Stimulated activated CD8-positive, alpha-beta memory T cell treated with anti-CD3 and anti-CD28 coated beads, Interleukin-12 subunit alpha, Interleukin-12 subunit beta, amount 100 ng/mL, for 4 hours (primary cell): ENCODE results near the gene CDH10.

Source experiments
- DNase-seq: peaks from one replicate; pipeline ENCODE4 v3.0.0-alpha.2; 2020; ENCODE audit warnings: low read depth

The CDH10 gene

DNA sequence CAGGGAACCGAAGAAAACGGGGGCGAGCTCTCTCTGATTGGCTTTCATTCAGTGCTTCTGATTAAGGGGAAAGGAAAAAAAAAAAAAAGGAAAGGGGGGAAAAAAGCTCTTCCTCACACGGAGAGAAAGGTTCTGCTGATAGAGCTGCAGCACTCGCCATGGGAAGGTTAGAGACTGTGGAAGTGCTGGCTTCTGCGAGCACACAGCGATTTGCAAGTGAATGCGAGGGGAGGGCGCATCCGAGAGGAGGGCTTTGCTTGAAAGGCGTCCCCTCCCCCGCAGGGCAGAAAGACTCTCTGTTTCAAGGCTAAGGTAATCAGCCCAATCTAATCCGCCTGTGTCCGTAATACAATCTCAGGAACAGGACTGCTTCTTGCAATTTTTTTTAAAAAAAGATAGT, at the start of gene CDH10:
TSS of gene CDH10 (minus strand) at position 218 of the 400 bp plus-strand sequence. CDS start 51,488 bp downstream, outside the sequence.
- DNase-seq = no peak

DNA sequence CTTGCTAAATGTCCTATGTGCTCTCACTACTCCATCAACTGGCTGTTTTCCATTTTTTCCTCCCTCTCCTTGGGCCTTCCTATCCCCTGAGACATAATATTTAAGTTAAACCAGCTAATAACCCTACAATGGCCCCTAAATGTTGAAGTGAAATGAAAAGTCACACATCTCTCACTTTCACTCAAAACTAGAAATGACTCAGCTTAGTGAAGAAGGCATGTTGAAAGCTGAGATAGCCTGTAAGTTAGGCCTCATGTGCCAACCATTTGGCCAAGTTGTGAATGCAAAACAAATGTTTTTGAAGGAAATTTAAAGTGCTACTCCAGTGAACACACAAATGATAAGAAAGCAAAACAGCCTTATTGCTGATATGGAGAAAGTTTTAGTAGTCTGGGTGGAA, 48.8 kb upstream of the CDH10 start:
- DNase-seq = no peak

DNA sequence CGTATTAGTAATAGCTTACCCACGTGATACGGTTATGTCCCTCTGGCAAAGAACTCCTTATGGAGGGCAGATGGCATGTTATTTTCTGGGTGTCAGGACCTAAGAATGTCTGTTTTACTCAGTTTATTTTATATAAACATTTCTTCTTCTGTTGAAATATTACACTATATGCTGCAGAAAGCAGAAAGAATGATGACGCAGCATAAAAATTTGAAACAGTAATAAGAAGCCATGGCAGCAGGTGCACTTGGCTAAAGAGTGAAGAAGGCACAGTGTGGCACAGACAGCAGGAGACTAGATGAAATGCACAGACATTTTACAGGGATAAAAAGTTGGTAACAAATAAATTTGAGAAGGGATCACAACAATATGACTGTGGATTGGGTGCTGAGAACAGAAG, 46.3 kb upstream of the CDH10 start:
- DNase-seq = no peak

DNA sequence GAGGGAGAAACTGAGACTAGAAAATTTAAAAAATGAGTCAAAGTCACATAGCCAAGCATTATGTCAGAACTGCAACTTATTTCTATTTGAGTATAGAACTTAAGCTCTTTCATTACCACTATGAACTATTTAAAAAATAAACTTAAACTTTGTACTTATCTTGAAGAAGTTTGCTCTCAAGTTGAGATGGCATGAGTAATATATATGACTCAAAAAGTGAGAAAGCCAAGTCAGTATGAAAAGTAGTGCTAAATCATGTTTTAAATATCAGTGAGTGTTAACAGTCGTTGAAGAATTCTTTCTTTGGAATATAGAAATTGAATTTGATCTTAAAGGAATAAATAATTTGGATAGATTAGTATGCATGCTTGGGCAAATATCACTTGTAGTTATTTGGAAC, 36.3 kb upstream of the CDH10 start:
- no peak for DNase-seq

DNA sequence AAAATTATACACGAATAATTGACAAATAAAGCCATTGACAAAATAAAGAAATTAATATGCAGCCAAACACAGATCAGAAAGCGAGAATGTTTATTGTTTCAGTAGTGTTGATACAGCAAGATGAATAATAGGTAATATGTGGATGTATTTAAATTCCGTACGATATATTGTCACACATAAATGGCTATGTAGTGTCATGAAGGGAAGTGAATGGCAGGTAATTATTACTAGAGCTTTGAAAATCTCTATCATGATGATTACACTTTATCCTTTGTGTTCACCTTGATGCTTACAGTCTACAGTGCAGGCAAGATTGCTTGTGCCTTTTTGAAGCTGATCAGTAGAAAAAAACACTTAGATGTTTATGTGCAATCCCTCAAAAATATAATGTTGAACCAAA, 23.3 kb upstream of the CDH10 start:
- no peak for DNase-seq

DNA sequence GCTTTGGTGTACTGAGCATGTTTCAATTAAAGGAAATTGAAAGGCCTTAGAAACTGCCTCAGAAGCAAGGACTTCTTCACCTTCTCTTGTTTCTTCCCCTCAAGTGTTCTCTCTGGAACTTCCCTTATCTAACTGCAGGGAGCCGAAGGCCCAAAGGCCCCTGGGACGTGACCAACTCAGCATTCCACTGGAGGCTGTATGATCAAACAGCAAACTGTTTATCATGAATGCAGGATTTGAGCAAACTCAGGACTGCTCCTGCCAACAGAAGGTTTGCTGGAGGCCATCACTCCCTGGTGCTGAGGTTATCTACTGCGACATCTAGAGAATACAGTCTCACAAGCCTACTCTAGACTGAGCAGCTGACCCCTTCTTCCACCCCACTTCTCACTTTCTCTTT, 4.8 kb upstream of the CDH10 start:
- no peak for DNase-seq

DNA sequence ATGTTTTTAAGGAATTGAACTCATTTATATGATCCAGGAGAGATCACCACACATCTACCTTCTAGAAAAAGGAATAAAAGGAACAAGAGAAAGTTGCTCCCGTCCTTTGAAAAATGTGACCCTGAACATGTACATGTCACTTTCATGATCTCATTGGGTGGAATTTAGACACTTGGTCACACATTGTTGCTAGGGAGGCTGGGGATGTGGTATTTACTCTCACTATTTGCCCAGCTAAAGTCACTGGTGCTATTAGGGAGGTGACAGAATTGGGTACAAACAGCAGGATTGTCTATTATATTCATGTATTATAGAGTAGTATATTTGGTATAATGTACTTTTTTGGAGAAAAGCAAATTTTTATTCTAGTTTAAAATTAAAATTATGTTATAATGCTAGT, 2.1 kb upstream of the CDH10 start:
- DNase-seq = no peak

DNA sequence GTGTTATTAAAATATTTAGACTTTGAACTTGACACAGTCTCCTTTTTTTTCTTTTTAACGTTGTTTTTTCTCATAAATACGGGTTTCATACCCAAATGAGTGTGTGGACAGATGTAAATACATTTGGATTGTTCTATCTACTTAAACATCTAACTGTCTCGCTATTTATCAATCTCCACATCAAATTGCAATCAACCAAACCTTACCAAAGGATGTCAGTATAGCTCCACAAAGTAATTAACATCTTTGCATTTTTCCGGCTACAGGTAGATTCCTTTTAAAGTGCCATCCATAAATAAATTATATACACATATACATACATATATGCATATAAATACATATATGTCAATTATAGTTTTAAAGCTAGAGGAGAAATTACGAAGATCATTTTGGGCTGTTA, 705 bp upstream of the CDH10 start:
- DNase-seq = no peak

DNA sequence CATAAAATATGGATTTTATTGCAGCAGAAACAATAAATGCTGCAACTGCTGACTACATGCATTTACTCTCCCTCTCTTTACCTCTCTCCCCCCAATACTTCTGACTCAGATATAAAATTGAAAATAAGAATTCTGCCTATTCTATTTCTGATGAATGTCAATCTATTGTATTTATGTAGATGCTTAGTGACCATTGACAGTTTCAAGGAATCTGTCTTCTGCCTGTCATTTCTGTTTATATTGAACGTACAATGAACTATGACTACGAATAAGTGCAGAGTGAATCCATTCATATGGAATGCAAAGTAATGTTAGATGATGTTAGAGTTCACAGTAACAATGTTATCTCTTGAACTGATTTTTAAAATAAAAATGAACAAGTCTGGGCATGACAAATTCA, 898 bp downstream of the CDH10 start:
- no peak for DNase-seq

DNA sequence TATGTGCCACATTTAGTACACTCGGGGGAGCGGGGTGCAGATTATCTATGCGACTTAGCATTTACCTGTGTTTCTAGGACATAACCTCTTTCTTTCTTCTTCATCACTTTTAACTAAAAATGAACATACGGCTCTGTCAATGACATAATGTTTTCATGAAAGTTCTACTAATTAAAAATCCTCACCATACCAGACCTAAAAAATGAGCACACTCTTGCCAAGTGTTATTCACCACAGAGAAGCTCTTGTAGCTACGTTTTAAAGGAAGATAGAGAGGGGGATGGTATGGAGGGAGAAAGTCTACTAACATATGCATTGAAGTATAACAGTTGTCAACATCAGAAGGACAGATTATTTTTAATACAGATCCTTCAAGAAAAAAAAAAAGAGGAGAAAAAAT, 1.6 kb downstream of the CDH10 start:
- DNase-seq = no peak

DNA sequence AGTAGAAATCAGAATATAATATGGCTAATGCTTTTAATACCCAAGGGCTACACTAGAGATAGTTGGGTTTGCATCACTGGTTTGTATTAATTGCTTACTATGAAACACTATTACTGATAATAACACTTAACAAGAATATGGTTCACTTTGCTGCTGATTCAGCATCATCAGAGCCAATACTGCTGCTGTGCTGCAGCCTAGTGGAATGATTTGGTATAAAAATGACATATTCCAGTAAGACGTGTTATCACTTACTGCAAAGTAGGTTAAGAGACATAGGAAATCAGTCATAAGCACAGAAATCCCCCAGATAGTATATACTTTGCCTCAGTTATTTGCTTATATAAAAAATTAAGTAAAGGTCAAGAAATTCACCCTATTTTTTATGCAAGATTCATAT, 2.8 kb downstream of the CDH10 start:
- DNase-seq = no peak

DNA sequence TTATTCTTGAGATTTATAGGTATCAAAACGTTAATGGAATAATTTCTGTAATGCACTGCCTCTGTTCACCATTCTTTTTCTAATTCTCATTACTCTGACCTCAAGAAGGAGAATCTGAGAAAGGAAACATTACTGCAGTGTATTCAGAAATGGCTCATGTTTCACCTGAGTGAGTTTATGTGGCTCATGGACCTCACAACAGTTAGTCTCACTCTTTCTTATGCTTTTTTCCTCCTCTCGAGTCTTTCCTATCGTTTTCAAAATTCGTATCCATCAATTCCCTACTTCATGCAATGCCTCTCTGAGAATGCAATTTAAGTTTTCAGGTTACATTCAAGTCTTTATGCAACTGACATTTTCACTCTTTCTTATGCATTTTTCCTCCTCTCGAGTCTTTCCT, 9.6 kb downstream of the CDH10 start:
- no peak for DNase-seq

DNA sequence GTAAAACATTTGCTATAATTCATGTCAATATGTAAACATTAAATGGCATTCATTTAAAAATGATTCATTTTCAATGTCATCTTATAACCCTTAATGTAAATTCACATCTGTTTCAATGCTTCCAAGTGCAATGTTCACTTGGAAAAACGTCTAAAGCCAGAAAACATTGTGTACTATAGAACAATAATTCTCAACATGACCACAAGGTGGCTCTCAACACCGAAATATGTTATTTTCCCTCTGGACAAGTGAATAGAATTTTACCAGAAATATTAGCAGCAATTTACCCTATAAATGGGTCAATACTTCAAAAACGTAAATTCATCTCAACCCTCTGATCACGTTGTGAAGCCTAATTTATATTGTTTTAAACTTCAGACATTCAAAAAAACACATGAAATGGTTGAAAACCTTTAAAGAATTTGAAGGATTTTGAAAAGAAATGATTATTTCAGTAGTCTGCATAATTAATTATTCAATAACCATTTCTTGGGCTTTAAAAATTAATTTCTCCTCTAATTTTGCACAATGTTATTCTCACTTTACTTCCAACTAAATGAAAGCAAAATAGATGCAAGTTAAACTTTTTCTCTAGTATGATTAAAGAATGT, 11.0 kb downstream of the CDH10 start:
- no peak for DNase-seq

DNA sequence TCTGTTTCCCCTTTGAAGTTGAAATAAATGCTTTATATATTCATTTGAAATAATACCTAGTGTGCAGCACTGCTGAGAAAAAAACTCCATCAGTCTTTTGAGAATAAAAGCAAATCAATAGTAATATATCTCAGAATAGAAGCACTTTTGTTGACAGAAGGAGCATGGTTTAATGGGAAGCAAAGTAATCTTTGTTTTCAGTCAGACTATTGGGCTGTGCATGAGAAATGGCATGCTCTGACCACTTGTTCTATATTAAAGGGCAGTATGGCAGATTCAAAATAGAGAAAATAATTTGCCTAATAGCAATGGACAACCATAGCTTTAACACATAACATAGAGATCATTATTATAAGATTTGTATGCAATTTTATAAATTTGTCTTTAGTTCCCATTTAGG, 12.4 kb downstream of the CDH10 start:
- DNase-seq = no peak

DNA sequence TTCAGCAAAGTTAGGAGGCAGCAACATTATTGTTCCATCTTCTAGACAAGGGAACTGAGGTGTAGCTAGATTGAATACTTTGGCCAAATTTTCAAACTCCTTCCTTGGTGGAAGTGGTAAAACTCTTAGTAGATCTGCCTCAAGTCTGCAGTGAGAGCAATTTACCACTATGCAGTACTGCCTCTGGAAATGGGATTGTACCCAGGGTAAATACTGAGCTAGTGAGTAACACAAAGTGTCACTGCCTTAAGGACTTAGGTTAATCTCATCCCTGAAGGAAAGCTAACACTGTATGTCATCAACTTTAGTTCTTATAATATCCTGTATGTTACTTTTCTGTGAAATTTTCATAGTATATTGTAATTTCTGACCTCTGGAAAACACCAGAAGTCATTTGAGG, 13.9 kb downstream of the CDH10 start:
- no peak for DNase-seq

DNA sequence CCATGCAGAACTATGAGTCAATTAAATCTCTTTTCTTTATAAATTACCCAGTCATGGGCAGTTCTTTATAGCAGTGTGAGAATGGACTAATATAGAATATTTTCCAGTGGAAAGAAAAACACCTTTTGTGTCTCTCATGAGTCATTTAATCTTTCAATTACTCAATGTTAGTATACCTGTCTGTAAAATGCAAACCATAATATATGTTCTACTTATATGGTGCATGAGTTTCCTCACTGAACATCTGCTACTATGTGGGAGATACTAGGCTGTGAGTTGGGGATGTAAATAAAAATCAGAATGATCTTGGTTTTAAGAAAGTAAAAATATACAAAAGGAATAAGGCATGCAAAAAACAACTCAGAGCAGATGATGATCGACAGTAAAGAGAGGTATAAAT, 15.0 kb downstream of the CDH10 start:
- no peak for DNase-seq

DNA sequence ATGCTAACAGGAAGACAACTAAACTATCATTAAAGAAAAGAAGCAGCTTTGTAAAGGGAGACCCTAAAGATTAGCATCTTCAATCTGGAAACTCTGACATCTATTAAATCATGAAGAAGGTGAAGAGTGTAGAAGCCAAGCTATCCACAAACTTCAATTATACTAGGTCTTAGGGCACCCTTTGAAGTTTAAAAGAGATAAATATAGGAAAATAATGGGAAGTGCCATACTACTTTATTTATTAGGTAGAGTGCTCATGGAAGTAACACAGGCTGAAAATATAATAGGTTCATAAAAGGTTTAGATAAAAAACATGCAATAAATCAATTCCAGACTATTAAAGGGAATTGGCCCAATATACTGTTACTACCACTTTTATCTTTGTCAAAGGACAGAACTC, 19.9 kb downstream of the CDH10 start:
- DNase-seq = no peak

DNA sequence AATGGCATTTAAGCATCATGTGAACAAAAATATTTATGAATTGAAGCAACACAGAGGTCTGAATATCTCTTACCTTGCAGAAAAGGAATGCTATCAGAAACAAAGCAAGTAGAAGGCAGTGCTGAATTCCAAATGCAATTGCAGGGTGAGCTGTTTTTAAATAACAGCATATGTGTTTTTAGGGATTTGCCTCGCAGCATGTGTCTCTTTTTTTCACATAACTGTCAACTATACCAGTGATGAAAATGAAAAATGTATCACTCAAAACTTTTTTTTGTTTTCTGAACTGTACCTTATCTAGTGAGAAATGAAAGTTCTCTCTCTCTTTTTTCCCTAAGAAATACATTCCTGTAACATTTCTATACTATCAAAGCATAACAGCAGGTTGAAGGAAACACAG, 21.2 kb downstream of the CDH10 start:
- DNase-seq = no peak

DNA sequence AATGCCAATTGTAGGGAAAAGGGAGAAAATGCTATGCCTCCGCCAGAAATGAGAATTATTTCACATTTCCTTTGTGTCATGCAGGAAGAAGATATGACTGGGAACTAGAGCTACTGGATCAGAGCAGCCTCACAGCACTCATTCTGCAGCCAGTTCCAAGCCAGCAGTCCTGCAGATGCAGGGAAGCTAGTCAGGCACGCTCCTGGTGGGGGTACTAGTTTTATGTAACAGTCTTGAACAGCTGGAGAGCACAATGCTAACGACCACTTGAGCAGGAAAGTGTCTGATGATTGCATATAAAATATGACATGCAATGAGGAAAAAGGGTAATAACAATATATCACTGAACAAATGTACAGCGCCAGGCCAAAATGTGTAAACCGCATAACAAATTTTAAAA, 21.7 kb downstream of the CDH10 start:
- no peak for DNase-seq

DNA sequence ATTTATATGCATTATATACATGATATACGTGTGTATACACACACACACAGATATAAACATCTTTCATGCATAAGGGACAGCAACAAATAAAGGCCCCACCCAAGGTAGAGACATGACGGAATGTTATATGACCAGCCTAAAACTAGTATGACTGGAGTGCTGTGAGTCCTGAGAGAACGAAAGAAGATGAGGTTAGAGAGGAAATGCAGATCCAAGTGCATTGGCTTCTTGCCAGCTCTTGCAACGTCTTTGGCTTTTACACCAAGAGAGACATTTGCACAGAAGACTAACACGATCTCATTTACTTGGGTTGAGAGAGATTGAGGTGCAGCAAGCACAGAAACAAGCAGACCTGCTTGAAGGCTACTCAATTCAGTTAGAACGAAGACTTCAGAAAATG, 23.0 kb downstream of the CDH10 start:
- no peak for DNase-seq

DNA sequence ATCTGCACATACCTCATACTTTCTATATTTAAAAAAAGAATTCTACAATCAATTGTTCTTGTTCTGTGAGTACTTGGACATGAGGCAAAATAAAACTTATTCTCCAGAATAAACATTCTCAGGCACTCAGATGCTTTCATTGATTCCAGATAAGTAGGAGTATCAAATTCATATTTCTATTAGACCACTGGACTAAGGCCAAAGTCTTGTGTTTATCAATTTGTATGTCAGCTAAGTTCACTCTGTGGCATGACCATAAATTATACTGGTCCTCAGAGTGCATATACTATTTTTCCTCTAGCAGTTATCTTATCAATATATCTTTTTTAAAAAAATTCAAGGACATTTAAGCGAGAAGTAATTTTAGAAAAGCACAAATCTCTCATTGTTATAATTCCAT, 28.2 kb downstream of the CDH10 start:
- no peak for DNase-seq

DNA sequence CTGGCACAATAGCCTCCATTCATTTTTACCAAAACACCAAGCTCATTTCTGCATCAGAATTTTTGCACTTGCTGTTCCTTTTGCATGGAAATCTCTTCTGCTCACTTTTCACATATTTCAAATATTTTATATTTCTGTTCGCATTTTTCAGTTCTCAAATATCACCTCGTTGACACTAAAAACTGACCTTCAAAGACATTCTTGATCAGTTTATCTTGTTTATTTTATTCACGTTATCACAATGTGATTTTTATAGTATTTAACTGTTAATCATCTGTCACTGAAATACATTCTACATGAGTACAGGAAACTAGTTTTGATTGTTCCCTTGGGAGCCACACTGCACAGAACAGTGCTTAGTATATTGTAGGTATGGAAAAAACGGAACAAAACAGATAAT, 29.6 kb downstream of the CDH10 start:
- DNase-seq = no peak

DNA sequence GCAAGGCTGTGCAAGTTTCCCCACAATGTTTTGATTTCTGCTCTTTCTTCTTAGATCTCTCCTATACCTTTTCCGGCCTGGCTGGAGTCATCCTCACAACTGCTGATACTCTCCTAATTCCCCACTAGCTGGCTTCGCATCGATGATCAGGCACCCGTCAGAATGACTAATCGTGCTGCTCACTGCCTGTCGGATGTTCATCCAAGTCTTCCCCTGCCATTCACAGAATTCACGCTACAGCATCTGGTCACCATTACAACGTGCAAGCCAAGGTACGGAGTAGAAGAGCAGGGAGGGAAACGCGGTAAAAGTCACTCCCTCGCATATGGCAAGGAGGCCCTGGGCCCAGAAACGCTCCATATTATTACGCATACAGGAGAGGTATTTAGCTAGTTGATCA, 35.1 kb downstream of the CDH10 start:
- DNase-seq = no peak

DNA sequence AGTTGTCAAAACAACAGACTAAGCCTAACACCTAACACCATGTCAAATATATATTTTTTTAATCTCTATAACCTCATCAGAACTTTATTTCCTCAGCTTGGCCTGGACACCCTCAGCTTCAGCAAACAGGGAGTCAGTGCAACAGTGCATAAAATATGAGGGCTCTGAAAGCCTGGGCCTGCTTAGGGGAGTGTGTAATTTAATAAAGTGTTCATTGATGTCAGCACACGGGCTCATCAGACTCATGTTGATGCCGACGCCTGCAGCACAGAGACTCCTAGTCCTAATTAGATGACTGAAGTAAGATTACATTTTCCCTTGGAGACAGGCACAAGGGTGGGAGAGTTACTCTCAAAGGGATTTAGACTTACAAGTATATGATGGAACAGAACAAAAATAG, 37.8 kb downstream of the CDH10 start:
- DNase-seq = no peak

DNA sequence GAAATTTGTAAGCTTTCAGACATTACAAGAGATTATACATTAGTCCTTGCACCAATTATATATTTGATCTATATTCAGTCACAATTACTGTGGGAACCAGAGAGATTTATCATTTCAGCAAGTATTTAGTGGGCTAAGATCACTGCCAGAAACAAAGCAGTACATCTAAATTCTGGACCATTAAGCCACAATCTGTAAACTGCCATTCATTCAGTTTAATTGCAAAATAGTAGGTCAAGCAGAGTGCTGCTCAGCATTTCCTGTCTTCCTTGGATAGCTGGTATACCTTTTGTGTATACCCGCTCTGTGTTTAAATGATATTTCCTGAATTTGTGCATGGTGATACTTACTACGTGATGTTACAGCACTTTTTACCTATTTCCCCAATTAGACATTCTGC, 42.6 kb downstream of the CDH10 start:
- DNase-seq = no peak
